T-cell (primary cell): ENCODE results near the gene NCLN. TPM values are rescaled to one million over a fixed set of nuclear protein-coding genes. Genes with fewer than 3 reads are reported as not detected.

Experiments
- ATAC-seq, 4 experiments: fragments of 200-7000 bp in 3 of 4; fragments of 150-1000 bp in 1 of 4; cut with Tn5 transposase; replicated peaks in 1 of 4; 1 replicate in 3 of 4; 2 replicates in 1 of 4; pipeline ENCODE4 v1.10.0; 2021; ENCODE audit warnings: moderate library complexity in 3 of 4, mild to moderate bottlenecking in 2 of 4, moderate number of reproducible peaks in 1 of 4
- CTCF ChIA-PET, 2 donors: fragments of 300-600 bp; sonication (Branson Sonifier 250); formaldehyde crosslinking; loops; one replicate each; lab custom pipeline; 2022; ENCODE audit warnings: antibody characterized with exemption in 2 of 2; lab: Charles Lee
- POLR2A ChIA-PET, 2 donors: fragments of 300-600 bp; sonication (Branson Sonifier 250); formaldehyde crosslinking; loops; one replicate each; lab custom pipeline; 2022; ENCODE audit warnings: antibody characterized with exemption in 2 of 2; lab: Charles Lee
- DNase-seq, 35 experiments: peaks; one replicate each; pipeline versions ENCODE4 v3.0.0 to v3.0.0-alpha.2; 2013 to 2023
- H3K27ac ChIP-seq: one replicate; pipeline ENCODE4 v1.5.1; 2013; ENCODE audit warnings: low read length
- H3K27me3 ChIP-seq, 2 experiments: replicated peaks in 1 of 2; 1 replicate in 1 of 2; 2 replicates in 1 of 2; pipeline versions ENCODE4 v1.6.1 to v1.7.0; 2013; ENCODE audit warnings: low read length in 1 of 2, mixed read lengths in 1 of 2; ENCODE audit not compliant: control insufficient read depth in 2 of 2, insufficient read depth in 2 of 2; ENCODE audit errors: extremely low read depth in 1 of 2
- H3K36me3 ChIP-seq, 2 donors: 1 replicate in 1 of 2; 2 replicates in 1 of 2; pipeline versions ENCODE4 v1.6.1 to v1.7.0; 2013; ENCODE audit warnings: low read length in 1 of 2; ENCODE audit not compliant: control insufficient read depth in 2 of 2, insufficient read depth in 1 of 2; ENCODE audit errors: extremely low read depth in 1 of 2
- H3K4me1 ChIP-seq, 2 experiments: 1 replicate in 1 of 2; 2 replicates in 1 of 2; pipeline versions ENCODE4 v1.6.1 to v1.7.0; 2013; ENCODE audit warnings: low read length in 2 of 2, mixed read lengths in 1 of 2; ENCODE audit not compliant: insufficient read depth in 2 of 2, control insufficient read depth in 1 of 2; ENCODE audit errors: extremely low read depth in 1 of 2
- H3K4me3 ChIP-seq, 2 donors: 1 replicate in 1 of 2; 2 replicates in 1 of 2; pipeline versions ENCODE4 v1.5.1 to v1.7.0; 2013; ENCODE audit warnings: mild to moderate bottlenecking in 2 of 2, low read length in 1 of 2, moderate library complexity in 1 of 2; ENCODE audit not compliant: control insufficient read depth in 1 of 2; ENCODE audit errors: extremely low read depth in 1 of 2
- H3K9me3 ChIP-seq: 2 replicates; pipeline ENCODE4 v1.7.0; 2013
- H3K27ac Mint-ChIP-seq, 2 donors: one replicate each; pipeline ENCODE4 v1.8.0; 2020 to 2021; ENCODE audit warnings: mild to moderate bottlenecking in 2 of 2, mixed read lengths in 2 of 2
- H3K27me3 Mint-ChIP-seq, 2 donors: one replicate each; pipeline ENCODE4 v1.8.0; 2021 to 2022; ENCODE audit warnings: mixed read lengths in 2 of 2
- H3K36me3 Mint-ChIP-seq: one replicate; pipeline ENCODE4 v1.8.0; 2021; ENCODE audit warnings: mixed read lengths
- H3K4me1 Mint-ChIP-seq, 3 donors: one replicate each; pipeline ENCODE4 v1.8.0; 2020 to 2022; ENCODE audit warnings: mixed read lengths in 3 of 3, mild to moderate bottlenecking in 1 of 3
- H3K4me3 Mint-ChIP-seq, 3 donors: one replicate each; pipeline ENCODE4 v1.8.0; 2020 to 2022; ENCODE audit warnings: mild to moderate bottlenecking in 3 of 3, mixed read lengths in 3 of 3, moderate library complexity in 3 of 3
- H3K9me3 Mint-ChIP-seq, 3 donors: one replicate each; pipeline ENCODE4 v1.8.0; 2020 to 2022; ENCODE audit warnings: mixed read lengths in 3 of 3
- WGBS: methylation state at CpG from one replicate; pipeline ENCODE4 v1.1.5; 2013; ENCODE audit warnings: missing lambda C conversion rate; ENCODE audit not compliant: insufficient coverage; 5-methylcytosine and 5-hydroxymethylcytosine counted together
- total RNA-seq, 35 experiments: library from RNA in 6 of 35; stranded (reverse) in 6 of 35; fragments of 120-200 nt in 1 of 35; gene quantifications; one replicate each; pipeline versions ENCODE4 v1.2.1 to v1.2.4 and lab custom pipeline; 2013 to 2026

NCLN gene
- total RNA-seq, 5 donors from 2014 or later (not counting 1 experiment from before 2014, with no cell fraction given), result 47.2 to 69.5 (median 61.0) TPM

DNA sequence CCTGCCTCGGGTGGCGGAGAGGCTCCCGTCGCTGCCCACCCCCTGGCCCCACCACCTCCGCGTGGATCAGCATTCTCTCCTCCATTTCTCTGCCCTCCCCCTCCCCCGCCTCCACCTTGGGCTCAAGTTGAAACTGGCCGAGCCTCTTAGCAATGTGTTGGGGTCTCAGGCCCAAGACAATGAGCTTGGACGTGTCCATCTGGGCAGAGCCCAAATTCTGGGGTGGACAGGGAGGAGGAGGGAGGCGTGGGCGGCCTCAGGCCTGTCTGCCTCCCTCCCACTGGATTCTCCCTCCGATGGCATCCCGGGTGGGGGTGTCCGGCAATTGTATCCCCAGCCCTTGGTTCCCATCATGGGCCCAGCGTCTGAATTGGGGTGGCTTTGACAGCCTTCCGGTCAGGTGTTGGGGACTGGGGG, 40.0 kb downstream of the NCLN start:
- Histone ChIP-seq H3K4me1 (peaks cover 2 to 7% of the 10 kb centered on the region in 2 experiments), H3K27me3 (peaks cover 0 to 76% of the 10 kb centered on the region in 2 experiments), H3K36me3 (no peaks in the 10 kb centered on the region), H3K9me3 (no peaks in the 10 kb centered on the region), H3K27ac (no peak overlapping the region), H3K4me3 (no peak overlapping the region)
- H3K4me1 Mint-ChIP-seq, result no peaks in the 10 kb centered on the region
- peaks cover 8 to 36% of the 10 kb centered on the region in 2 donors for H3K27me3 Mint-ChIP-seq
- no peak overlapping the region for H3K4me3 Mint-ChIP-seq
- DNase-seq, result no peak
- ChIA-PET POLR2A (no interaction called here), CTCF (no interaction called here)
- no peaks in the 10 kb centered on the region for H3K36me3 Mint-ChIP-seq
- no peak overlapping the region for H3K27ac Mint-ChIP-seq
- H3K9me3 Mint-ChIP-seq, result no peaks in the 10 kb centered on the region
- no CpG with 5 or more reads among the region's 16 CpGs for WGBS
- no peak for ATAC-seq

DNA sequence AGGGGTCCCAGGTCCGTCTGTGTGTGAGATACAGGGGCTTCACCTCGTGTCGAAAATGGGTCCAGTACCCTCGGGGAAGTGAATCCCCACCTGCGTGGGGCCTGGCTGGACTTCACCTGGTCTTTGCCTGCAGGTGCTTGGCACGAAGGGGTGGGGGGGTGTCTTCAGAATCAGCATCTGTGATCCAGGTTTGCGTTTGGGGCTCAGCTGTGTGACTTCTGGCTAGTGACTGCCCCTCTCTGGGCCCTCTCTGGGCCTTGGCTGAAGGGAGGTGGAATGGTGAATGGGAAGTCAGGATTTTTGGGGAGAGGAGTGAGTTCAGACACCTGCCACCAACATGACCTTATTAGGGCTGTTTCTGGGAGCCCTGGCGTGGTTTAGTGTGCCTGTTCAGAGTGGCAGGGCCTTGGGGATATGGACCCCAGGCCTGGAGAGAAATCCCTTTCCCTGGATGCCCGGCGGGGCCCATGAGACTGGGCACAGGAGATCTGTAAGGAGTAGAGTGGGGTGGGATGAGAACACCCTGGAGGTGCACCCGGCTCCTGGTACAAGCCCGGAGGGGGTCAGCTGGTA, 41.4 kb downstream of the NCLN start:
- H3K9me3 ChIP-seq, result no peaks in the 10 kb centered on the region
- peaks cover 0 to 71% of the 10 kb centered on the region in 2 experiments for H3K27me3 ChIP-seq
- Mint-ChIP-seq H3K36me3 (no peaks in the 10 kb centered on the region), H3K9me3 (no peaks in the 10 kb centered on the region), H3K27ac (no peak overlapping the region), H3K4me3 (peak overlapping the region in 1 of 3 donors; percentile 22), H3K4me1 (no peaks in the 10 kb centered on the region), H3K27me3 (peaks cover 8 to 39% of the 10 kb centered on the region in 2 donors)
- no peak overlapping the region for H3K4me3 ChIP-seq
- ChIA-PET CTCF (no interaction called here), POLR2A (no interaction called here)
- H3K36me3 ChIP-seq, result no peaks in the 10 kb centered on the region
- 68% methylated on average over 11 of the region's 12 CpGs for WGBS
- DNase-seq, result no peak
- no peak overlapping the region for H3K27ac ChIP-seq
- ATAC-seq, result no peak
- H3K4me1 ChIP-seq, result peaks cover 2 to 7% of the 10 kb centered on the region in 2 experiments

DNA sequence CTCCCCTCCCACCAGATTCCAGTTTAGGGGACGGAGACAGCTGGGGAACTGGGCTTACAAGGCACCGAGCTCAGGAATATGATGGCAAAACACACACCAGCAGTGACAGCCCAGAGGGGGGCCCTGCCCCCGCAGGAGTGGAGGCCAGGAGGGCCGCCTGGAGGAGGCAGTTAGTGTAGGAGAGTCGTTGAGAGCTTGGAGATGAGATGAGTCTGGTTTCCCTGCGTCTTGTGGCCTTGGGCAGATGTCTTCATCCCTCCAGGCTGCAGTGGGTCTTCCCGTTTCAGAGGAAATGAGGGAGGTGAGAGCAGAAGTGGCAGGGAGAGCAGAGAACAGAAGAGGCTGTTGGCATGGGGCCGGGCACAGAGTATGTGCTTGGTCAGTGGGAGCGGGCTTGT, 43.6 kb downstream of the NCLN start:
- H3K4me1 ChIP-seq, result peaks cover 2 to 4% of the 10 kb centered on the region in 2 experiments
- H3K36me3 ChIP-seq, result no peaks in the 10 kb centered on the region
- WGBS, result 62% methylated on average over 8 of the region's 9 CpGs
- no peaks in the 10 kb centered on the region for H3K4me1 Mint-ChIP-seq
- no peak overlapping the region for H3K27ac ChIP-seq
- no peaks in the 10 kb centered on the region for H3K9me3 Mint-ChIP-seq
- ATAC-seq (no peak), DNase-seq (no peak)
- H3K27ac Mint-ChIP-seq, result no peak overlapping the region
- H3K27me3 Mint-ChIP-seq, result peaks cover 14 to 45% of the 10 kb centered on the region in 2 donors
- H3K4me3 Mint-ChIP-seq, result no peak overlapping the region
- H3K27me3 ChIP-seq, result peaks cover 0 to 66% of the 10 kb centered on the region in 2 experiments
- CTCF ChIA-PET, result interaction anchor here in 1 of 2 donors (0.6 kb wide), 1 partner anchor 16 kb away, joined by 7 read pairs; no protein-coding TSS in a partner anchor
- no peak overlapping the region for H3K4me3 ChIP-seq
- POLR2A ChIA-PET, result no interaction called here
- no peaks in the 10 kb centered on the region for H3K9me3 ChIP-seq
- no peaks in the 10 kb centered on the region for H3K36me3 Mint-ChIP-seq

DNA sequence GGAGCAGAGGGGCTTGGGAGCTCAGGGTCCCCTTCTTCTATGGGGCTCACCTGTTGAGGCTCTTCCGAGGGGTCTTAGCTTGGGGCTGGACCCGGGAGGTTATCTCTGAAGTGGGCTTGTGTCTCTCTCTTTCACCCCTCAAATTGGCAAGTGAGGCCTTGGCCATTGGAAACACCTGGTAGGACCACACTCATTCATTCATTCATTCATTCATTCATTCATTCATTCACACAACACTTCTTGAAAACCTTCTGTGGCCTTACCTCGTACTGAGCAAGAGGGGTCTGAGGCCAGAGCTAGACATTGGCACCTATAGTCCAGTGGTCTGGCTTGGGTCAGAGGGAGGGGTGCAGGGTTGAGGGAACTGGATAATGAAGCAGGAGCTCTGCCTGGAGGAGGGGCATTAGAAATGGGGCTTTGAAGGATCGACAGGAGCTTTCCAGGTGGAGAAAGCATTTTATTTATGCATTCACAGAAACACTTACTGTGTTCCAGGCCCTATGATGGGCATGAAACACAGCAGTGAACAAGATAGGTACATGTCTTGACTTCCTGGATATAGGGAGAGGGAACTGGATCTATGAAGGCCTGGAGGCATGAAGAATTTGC, 44.3 kb downstream of the NCLN start:
- Mint-ChIP-seq H3K9me3 (no peaks in the 10 kb centered on the region), H3K4me3 (no peak overlapping the region), H3K27me3 (peaks cover 18 to 49% of the 10 kb centered on the region in 2 donors), H3K4me1 (no peaks in the 10 kb centered on the region), H3K27ac (no peak overlapping the region), H3K36me3 (no peaks in the 10 kb centered on the region)
- DNase-seq (no peak), ATAC-seq (no peak)
- WGBS, result no CpG with 5 or more reads among the region's 4 CpGs
- H3K4me1 ChIP-seq, result peaks cover 0 to 2% of the 10 kb centered on the region in 2 experiments
- no peaks in the 10 kb centered on the region for H3K36me3 ChIP-seq
- H3K27me3 ChIP-seq, result peaks cover 0 to 69% of the 10 kb centered on the region in 2 experiments
- no peaks in the 10 kb centered on the region for H3K9me3 ChIP-seq
- H3K4me3 ChIP-seq, result no peak overlapping the region
- no peak overlapping the region for H3K27ac ChIP-seq
- ChIA-PET POLR2A (no interaction called here), CTCF (interaction anchor here in 1 of 2 donors (0.6 kb wide), 1 partner anchor 17 kb away, joined by 7 read pairs; no protein-coding TSS in a partner anchor)

DNA sequence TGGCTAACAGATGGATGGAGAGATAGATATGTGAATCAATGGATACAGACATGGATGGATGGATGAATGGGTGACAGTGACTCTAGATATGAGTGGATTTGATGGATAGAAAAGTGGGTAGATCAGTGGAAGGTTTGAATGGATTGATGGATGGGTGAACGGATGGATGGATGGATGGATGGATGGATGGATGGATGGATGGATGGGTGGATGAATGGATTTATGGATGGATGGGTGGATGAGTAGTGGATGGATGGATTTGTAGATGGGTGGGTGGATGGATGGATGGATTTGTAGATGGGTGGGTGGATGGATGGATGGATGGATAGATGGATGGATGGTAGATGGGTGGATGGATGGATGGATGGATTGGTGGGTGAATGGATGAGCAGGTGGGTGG, 45.6 kb downstream of the NCLN start:
- no peak overlapping the region for H3K4me3 ChIP-seq
- Mint-ChIP-seq H3K9me3 (no peaks in the 10 kb centered on the region), H3K27me3 (peaks cover 19 to 47% of the 10 kb centered on the region in 2 donors), H3K36me3 (no peaks in the 10 kb centered on the region), H3K4me3 (no peak overlapping the region), H3K27ac (no peak overlapping the region), H3K4me1 (no peaks in the 10 kb centered on the region)
- DNase-seq (no peak), ATAC-seq (no peak)
- H3K27ac ChIP-seq, result no peak overlapping the region
- no peaks in the 10 kb centered on the region for H3K9me3 ChIP-seq
- H3K27me3 ChIP-seq, result peaks cover 0 to 60% of the 10 kb centered on the region in 2 experiments
- 100% methylated on average over 1 of the region's 1 CpG for WGBS
- H3K36me3 ChIP-seq, result no peaks in the 10 kb centered on the region
- ChIA-PET CTCF (interaction anchor here in 1 of 2 donors (0.7 kb wide), 1 partner anchor 99 kb away, joined by 7 read pairs; no protein-coding TSS in a partner anchor), POLR2A (no interaction called here)
- H3K4me1 ChIP-seq, result no peaks in the 10 kb centered on the region

DNA sequence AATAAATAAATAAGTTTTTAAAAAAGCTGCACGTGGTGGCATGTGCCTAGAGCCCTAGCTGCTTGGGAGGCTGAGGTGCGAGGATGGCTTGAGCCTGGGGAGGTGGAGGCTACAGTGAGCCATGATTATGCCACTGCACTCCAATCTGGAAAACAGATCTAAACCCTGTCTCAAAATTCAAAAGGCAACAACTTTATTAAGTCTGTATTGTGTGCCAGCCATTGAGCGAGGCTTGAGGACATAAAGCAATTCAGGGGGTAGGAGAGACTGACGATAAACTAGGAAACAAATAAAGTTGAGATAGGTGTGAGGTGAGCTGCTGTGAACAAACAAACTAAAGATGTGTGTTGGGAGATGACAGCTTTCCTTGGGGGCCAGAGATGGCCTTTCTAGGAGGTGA, 47.4 kb downstream of the NCLN start:
- no peak overlapping the region for H3K27ac Mint-ChIP-seq
- Histone ChIP-seq H3K9me3 (no peaks in the 10 kb centered on the region), H3K27me3 (peaks cover 0 to 42% of the 10 kb centered on the region in 2 experiments), H3K4me1 (no peaks in the 10 kb centered on the region), H3K27ac (no peak overlapping the region), H3K36me3 (no peaks in the 10 kb centered on the region), H3K4me3 (no peak overlapping the region)
- H3K4me1 Mint-ChIP-seq, result no peaks in the 10 kb centered on the region
- ChIA-PET POLR2A (no interaction called here), CTCF (no interaction called here)
- H3K4me3 Mint-ChIP-seq, result no peak overlapping the region
- 75% methylated on average over 2 of the region's 4 CpGs for WGBS
- no peaks in the 10 kb centered on the region for H3K36me3 Mint-ChIP-seq
- DNase-seq, result no peak
- H3K9me3 Mint-ChIP-seq, result no peaks in the 10 kb centered on the region
- peaks cover 12 to 29% of the 10 kb centered on the region in 2 donors for H3K27me3 Mint-ChIP-seq
- ATAC-seq, result no peak
